NCI-H2227 (cell line): ENCODE data around the gene FREM2.

ENCODE experiments used
- DNase-seq: peaks from one replicate; lab custom pipeline; 2025; ENCODE audit not compliant: unreplicated experiment; lab: John Stamatoyannopoulos, UW

The FREM2 gene

GRCh38 chr13:38880397-38880796 lies 193.5 kb downstream of the FREM2 start:
- DNase-seq = no peak

DNA sequence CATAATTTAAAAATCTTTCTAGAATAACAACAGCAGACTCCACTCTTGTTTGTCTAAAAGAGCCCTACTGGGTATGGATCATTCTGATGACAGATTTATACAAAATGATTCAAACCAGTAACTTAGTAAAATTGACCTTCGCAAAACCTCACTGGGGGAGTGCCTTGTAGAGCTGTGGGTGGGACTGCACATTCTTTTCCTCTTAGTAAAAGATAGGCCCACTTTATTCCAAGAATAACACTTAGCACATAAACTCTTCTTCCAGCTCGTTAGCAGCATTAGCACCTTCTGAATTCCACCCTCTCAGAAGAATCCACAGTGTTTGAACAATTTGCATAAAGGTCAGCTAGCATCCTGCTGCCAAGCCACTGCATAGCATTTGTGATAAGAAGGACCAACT lies 196.9 kb downstream of the FREM2 start:
- no peak for DNase-seq

GRCh38 chr13:38888309-38888708 lies 201.4 kb downstream of the FREM2 start:
- no peak for DNase-seq

- DNase-seq = no peak
Measured at GRCh38 chr13:38895075-38895474, 208.2 kb downstream of the FREM2 start.

DNA sequence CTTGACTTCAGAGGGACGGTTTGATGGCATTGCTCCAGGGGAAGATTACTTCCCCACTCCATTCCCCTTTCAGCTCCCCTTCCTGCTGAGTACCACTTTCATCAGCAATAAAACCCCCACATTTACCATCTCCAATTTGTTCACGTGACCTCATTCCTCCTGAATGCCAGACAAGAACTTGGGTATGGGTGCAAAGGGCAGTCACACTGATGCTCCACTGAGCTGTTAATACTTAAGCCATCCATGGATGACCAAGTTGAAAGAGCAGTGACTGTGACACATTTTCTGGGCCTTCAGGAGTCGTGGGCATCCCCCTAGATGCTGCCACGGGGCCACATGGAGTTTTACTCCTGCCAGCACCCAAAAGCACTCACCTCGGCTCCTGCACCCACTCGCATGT lies 210.6 kb downstream of the FREM2 start:
- DNase-seq = no peak

GRCh38 chr13:38898481-38898880 lies 211.6 kb downstream of the FREM2 start:
- DNase-seq = no peak

- no peak for DNase-seq
Measured at GRCh38 chr13:38899571-38899970, 212.7 kb downstream of the FREM2 start.

- DNase-seq = no peak
Measured at GRCh38 chr13:38900188-38900587, 213.3 kb downstream of the FREM2 start.

DNA sequence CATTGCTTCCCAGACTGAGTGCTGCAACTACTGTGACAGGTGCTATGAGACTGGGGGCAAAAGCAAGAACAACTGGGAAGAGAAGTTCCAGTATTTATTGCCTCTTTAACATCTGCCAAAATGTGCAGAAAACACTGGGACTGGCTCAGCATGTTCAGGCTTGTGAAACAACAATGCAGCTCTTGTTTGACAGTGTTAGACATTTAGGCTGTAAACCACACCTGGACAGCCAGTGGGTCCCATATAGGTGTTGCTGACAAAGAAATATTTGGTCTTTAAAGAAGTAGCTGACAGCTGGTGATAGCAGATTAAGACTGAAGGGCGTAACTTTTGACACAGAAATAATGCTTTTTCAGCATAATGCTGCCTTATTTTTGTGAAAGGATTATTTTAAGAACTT lies 215.7 kb downstream of the FREM2 start:
- no peak for DNase-seq

- DNase-seq = no peak
Measured at GRCh38 chr13:38905081-38905480, 218.2 kb downstream of the FREM2 start.

- no peak for DNase-seq
Measured at GRCh38 chr13:38905861-38906260, 219.0 kb downstream of the FREM2 start.

DNA sequence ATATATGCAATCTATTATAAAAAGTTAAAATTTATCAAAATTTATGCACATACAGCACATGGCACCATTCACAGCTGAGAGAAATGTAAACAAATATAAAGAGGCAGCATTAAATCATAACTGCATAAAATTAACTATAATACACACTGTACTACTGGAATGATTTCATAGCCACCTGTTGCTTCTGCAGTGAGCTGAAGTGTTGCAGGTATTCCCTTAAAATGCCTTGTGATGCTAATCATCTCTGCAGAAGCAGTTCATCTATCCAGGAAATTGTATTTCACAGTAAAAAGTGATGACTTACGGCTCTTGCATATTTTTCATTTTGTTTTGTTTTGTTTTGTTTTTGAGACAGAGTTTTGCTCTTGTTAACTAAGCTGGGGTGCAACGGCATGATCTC lies 221.7 kb downstream of the FREM2 start:
- no peak for DNase-seq

DNA sequence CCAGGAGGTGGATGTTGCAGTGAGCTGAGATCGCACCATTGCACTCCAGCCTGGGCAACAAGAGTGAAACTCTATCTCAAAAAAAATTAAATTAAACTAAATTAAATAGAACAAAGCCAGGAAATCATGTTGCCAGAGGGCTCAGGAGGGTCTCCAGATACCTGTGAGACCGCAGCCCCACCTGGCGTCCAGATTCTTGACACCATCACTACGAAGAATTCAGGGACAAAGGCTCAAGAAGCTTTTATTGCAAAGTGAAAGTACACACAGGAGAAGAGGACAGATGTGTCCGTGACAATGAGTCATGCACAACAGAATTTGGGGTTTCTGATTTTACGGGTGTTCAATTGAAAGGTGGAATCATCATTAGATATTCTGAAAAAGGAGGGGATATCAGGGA lies 227.2 kb downstream of the FREM2 start:
- no peak for DNase-seq

GRCh38 chr13:38921081-38921480 lies 234.2 kb downstream of the FREM2 start:
- no peak for DNase-seq

DNA sequence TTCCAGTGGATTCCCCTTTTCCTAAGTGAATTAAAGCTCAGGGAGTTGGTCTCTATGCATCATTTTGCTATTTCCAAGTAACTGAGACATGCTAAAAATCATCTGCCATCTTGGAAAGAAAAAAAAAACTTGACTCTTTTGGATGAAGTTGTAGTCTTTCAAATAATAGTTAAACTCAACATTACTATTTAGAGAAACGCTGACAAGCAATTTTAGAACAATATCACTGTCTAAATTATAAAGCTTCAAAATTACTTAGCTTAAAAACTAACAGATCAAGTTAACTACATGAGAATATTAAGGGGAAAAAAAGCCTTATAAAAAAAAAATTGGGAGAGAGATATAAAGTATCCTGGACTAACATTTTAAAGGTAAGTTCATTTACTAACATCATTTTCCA lies 235.3 kb downstream of the FREM2 start:
- no peak for DNase-seq

DNA sequence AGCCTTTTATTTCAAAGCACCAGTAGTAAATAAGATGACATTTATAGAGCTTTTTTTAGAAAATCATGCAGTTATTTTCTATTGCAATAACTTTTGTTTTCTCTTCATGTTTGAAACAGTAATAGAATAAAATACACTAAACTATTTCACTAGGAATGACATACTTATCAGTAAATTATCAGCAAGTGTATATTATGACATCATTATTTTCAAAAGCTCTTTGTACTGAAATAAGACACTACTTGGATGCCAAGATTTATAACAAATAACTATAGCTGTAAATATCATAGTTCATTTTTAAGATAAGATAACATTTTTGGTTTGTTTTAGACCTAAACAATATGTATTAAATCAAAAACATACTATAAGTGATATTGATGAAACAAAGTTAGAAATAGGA lies 246.9 kb downstream of the FREM2 start:
- no peak for DNase-seq
